Sigmoid colon (tissue), 7 donors: ENCODE results near the gene RAB11B. TPM values are rescaled to one million over a fixed set of nuclear protein-coding genes. Genes with fewer than 3 reads are reported as not detected.

Experiments used
- DNase-seq: peaks from one replicate; pipeline ENCODE4 v3.0.0-alpha.2; 2019
- H3K27ac ChIP-seq, 4 donors: fragments of 200-600 bp; sonication (generic); one replicate each; pipeline ENCODE4 v1.5.1; 2016 to 2019; ENCODE audit warnings: mild to moderate bottlenecking in 1 of 4
- H3K27me3 ChIP-seq, 3 donors: fragments of 200-600 bp; sonication (generic); one replicate each; pipeline ENCODE4 v1.5.1; 2019; ENCODE audit warnings: mild to moderate bottlenecking in 1 of 3
- H3K36me3 ChIP-seq, 4 donors: fragments of 200-600 bp; sonication (generic); one replicate each; pipeline ENCODE4 v1.5.1; 2016 to 2019
- H3K4me1 ChIP-seq, 4 donors: fragments of 200-600 bp; sonication (generic); one replicate each; pipeline ENCODE4 v1.5.1; 2017 to 2019
- H3K4me3 ChIP-seq, 4 donors: fragments of 200-600 bp; sonication (generic); one replicate each; pipeline ENCODE4 v1.5.1; 2017 to 2019; ENCODE audit warnings: mild to moderate bottlenecking in 2 of 4, moderate library complexity in 1 of 4
- H3K9me3 ChIP-seq, 4 donors: fragments of 200-600 bp in 3 of 4; sonication (generic) in 3 of 4; one replicate each; pipeline versions ENCODE4 v1.5.1 to v1.6.1; 2013 to 2019
- CTCF ChIP-seq, 4 experiments: fragments of 450-650 bp in 3 of 4; fragments of 200-600 bp in 1 of 4; IDR thresholded peaks; one replicate each; pipeline ENCODE4 v1.5.1; 2016 to 2019; ENCODE audit warnings: antibody characterized with exemption in 4 of 4, mild to moderate bottlenecking in 3 of 4, moderate library complexity in 2 of 4
- EP300 ChIP-seq, 4 donors: sonication (generic); formaldehyde crosslinking; IDR thresholded peaks; one replicate each; pipeline ENCODE4 v1.6.1; 2017; ENCODE audit warnings: antibody characterized with exemption in 4 of 4
- POLR2A ChIP-seq, 2 donors: fragments of 450-650 bp; IDR thresholded peaks; one replicate each; pipeline ENCODE4 v1.6.1; 2016; ENCODE audit warnings: antibody characterized with exemption in 2 of 2, mild to moderate bottlenecking in 2 of 2, moderate library complexity in 2 of 2
- POLR2AphosphoS5 ChIP-seq, 4 donors: sonication (generic); formaldehyde crosslinking; IDR thresholded peaks; one replicate each; pipeline ENCODE4 v1.6.1; 2017; ENCODE audit warnings: antibody characterized with exemption in 4 of 4
- WGBS, 2 donors: extraction: QIAGEN DNeasy Blood & Tissue Kit; methylation state at CpG; one replicate each; pipeline ENCODE4 v1.1.7; 2013; 5-methylcytosine and 5-hydroxymethylcytosine counted together
- intact Hi-C: fragments of 100-400 bp; cut with DNase I; formaldehyde crosslinking; loops from one replicate; pipeline ENCODE4 v1.15.1; 2023
- polyA plus RNA-seq, 3 donors: library from polyadenylated mRNA; stranded (reverse); fragments of 200-250 nt; gene quantifications; one replicate each; pipeline ENCODE4 v1.2.3, GENCODE V29; 2013
- total RNA-seq, 4 donors: library from RNA; depleted of rRNA; stranded (reverse); fragments of >200 nt; gene quantifications; one replicate each; pipeline ENCODE4 v1.1.0, GENCODE V29; 2016
- donor health status: healthy with polysubstance abuse.
- donor health status: Bipolar disorder and iron deficiency.
- donor health status: healthy.

The RAB11B gene
- total and polyA plus RNA-seq, 7 donors: 17.5 to 103 (median 42.1) TPM

GRCh38 chr19:8398311-8398771 lies 8.2 kb downstream of the RAB11B start:
- Histone ChIP-seq H3K27me3 (no peaks in the 10 kb centered on the region), H3K36me3 (peaks cover 6 to 38% (median 21%) of the 10 kb centered on the region in 4 donors), H3K27ac (no peak overlapping the region), H3K9me3 (no peaks in the 10 kb centered on the region), H3K4me3 (no peak overlapping the region), H3K4me1 (peaks cover 0 to 48% (median 39%) of the 10 kb centered on the region in 4 donors)
- intact Hi-C loops: loop anchor here (5.0 kb wide), 1 partner anchor 109 kb away; no protein-coding TSS in a partner anchor
- WGBS, 2 donors: 72 to 86% methylated on average over 9 of the region's 9 CpGs
- TF ChIP-seq POLR2AphosphoS5 (IDR thresholded peaks at IDR 0.05) (no peak), EP300 (IDR thresholded peaks at IDR 0.05) (no peak), POLR2A (IDR thresholded peaks at IDR 0.05) (no peak), CTCF (IDR thresholded peaks at IDR 0.05) (no peak)
- DNase-seq: no peak

- H3K36me3 ChIP-seq: peaks cover 6 to 50% (median 30%) of the 10 kb centered on the region in 4 donors
- intact Hi-C loops: loop anchor here (5.0 kb wide), 1 partner anchor 108 kb away; no protein-coding TSS in a partner anchor
- H3K27ac ChIP-seq: no peak overlapping the region
- TF ChIP-seq POLR2AphosphoS5 (IDR thresholded peaks at IDR 0.05) (no peak), POLR2A (IDR thresholded peaks at IDR 0.05) (no peak), CTCF (IDR thresholded peaks at IDR 0.05) (no peak)
- H3K4me1 ChIP-seq: peaks cover 0 to 44% (median 25%) of the 10 kb centered on the region in 4 donors
- no peak overlapping the region for H3K4me3 ChIP-seq
- DNase-seq: no peak
- no peaks in the 10 kb centered on the region for H3K27me3 ChIP-seq
- H3K9me3 ChIP-seq: no peaks in the 10 kb centered on the region
- WGBS, 2 donors: 95% methylated on average over 34 of the region's 34 CpGs
These were observed 9.6 kb downstream of the RAB11B start for GRCh38 chr19:8399681-8400188.

- intact Hi-C loops: no loop called here
- no peaks in the 10 kb centered on the region for H3K27me3 ChIP-seq
- peaks cover 6 to 59% (median 31%) of the 10 kb centered on the region in 4 donors for H3K36me3 ChIP-seq
- 93 to 95% methylated on average over 21 of the region's 21 CpGs for WGBS, 2 donors
- DNase-seq: no peak
- peaks cover 0 to 30% (median 13%) of the 10 kb centered on the region in 4 donors for H3K4me1 ChIP-seq
- H3K27ac ChIP-seq: no peak overlapping the region
- H3K4me3 ChIP-seq: no peak overlapping the region
- TF ChIP-seq POLR2A (IDR thresholded peaks at IDR 0.05) (no peak), CTCF (IDR thresholded peaks at IDR 0.05) (no peak), POLR2AphosphoS5 (IDR thresholded peaks at IDR 0.05) (no peak), EP300 (IDR thresholded peaks at IDR 0.05) (no peak)
- H3K9me3 ChIP-seq: no peaks in the 10 kb centered on the region
These were observed 11.8 kb downstream of the RAB11B start for GRCh38 chr19:8401981-8402411.

GRCh38 chr19:8403098-8403819 lies 13.1 kb downstream of the RAB11B start:
- H3K4me3 ChIP-seq: peak overlapping the region in 1 of 4 donors; percentile 30
- intact Hi-C loops: no loop called here
- peaks cover 0 to 17% (median 2%) of the 10 kb centered on the region in 4 donors for H3K4me1 ChIP-seq
- no peaks in the 10 kb centered on the region for H3K9me3 ChIP-seq
- no peak for TF ChIP-seq CTCF (IDR thresholded peaks at IDR 0.05)
- no peak for TF ChIP-seq POLR2AphosphoS5 (IDR thresholded peaks at IDR 0.05)
- no peak for TF ChIP-seq POLR2A (IDR thresholded peaks at IDR 0.05)
- no peak for TF ChIP-seq EP300 (IDR thresholded peaks at IDR 0.05)
- 92 to 94% methylated on average over 44 of the region's 44 CpGs for WGBS, 2 donors
- H3K36me3 ChIP-seq: peaks cover 6 to 59% (median 31%) of the 10 kb centered on the region in 4 donors
- no peaks in the 10 kb centered on the region for H3K27me3 ChIP-seq
- peak overlapping the region in 2 of 4 donors; percentile 10 to 53 for H3K27ac ChIP-seq
- no peak for DNase-seq
